ENCODE data around the gene RFX3.

RFX3 gene

DNA sequence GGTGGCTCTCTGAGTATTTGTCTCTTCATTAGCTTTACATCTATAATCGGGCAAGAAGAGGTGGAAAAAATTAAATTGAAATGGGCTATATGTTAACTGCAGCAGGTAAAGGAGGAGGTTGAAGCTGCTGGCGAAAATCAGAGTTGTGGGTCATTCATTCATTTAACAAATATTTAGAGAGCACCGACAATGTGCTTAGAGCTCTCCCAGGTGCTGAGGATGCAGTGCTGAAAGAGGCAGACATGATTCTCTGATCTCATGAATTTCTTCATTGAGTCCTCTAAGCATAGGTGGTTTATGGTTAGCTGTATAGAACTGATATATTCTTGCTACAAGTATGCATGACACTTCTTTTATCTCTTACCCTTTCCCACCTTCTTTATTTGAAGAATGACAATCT, 243.4 kb downstream of the RFX3 start:
- DNase-seq (ENCODE audit: low spot score) = no peak
- TF ChIP-seq, protein P1, sequence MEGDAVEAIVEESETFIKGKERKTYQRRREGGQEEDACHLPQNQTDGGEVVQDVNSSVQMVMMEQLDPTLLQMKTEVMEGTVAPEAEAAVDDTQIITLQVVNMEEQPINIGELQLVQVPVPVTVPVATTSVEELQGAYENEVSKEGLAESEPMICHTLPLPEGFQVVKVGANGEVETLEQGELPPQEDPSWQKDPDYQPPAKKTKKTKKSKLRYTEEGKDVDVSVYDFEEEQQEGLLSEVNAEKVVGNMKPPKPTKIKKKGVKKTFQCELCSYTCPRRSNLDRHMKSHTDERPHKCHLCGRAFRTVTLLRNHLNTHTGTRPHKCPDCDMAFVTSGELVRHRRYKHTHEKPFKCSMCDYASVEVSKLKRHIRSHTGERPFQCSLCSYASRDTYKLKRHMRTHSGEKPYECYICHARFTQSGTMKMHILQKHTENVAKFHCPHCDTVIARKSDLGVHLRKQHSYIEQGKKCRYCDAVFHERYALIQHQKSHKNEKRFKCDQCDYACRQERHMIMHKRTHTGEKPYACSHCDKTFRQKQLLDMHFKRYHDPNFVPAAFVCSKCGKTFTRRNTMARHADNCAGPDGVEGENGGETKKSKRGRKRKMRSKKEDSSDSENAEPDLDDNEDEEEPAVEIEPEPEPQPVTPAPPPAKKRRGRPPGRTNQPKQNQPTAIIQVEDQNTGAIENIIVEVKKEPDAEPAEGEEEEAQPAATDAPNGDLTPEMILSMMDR (IDR thresholded peaks at IDR 0.05; ENCODE audit: extremely low read depth, insufficient read depth, missing control alignments) = no peak
- in situ Hi-C loops (cut with MboI; ENCODE audit: low pct_unique_long_range_greater_than_20kb, low sequenced_read_pairs, unreplicated experiment) = no loop called here

DNA sequence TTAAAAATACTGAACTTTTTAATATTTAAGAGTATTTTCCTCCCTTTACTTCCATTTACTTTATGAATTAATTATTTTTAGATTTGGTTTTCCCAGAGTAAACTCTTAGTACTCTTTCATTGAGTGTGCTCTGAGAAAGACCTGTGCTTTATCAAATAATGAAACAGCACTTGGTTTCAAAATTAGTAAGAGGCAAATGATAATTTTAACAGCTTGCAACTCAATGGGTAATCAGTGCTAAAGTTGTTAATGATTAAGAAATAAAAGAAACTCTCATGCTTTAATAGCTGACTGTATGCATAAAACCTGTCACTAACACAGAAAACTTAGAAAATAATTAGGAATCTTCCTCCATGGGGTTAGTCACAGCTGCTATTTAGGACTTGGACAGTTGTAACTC, 244.4 kb downstream of the RFX3 start:
- in situ Hi-C loops (cut with MboI; ENCODE audit: low pct_unique_long_range_greater_than_20kb, low sequenced_read_pairs, unreplicated experiment) = no loop called here
- TF ChIP-seq, protein P1 (IDR thresholded peaks at IDR 0.05; ENCODE audit: extremely low read depth, insufficient read depth, missing control alignments) = no peak

DNA sequence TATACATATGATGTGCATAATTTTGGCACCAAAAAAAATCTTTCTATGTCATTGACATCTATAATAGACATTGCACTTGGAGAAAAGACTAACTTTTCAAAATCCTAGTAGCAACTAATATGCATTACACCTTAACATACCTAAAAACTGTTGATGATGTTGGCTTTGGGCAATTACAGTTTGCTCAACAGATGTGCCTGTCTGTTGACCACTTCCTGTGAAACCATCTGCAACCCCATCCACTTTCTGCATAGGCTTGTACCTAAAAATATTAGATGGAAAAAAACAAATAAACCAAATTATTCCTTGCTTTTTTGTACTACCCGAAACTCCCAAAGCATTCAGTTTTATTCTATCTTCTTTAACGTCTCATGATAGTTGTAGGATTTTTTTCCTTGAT, 248.6 kb downstream of the RFX3 start:
- DNase-seq (ENCODE audit: low spot score) = no peak
- in situ Hi-C loops (cut with MboI; ENCODE audit: low pct_unique_long_range_greater_than_20kb, low sequenced_read_pairs, unreplicated experiment) = no loop called here
- TF ChIP-seq, protein P1 (IDR thresholded peaks at IDR 0.05; ENCODE audit: extremely low read depth, insufficient read depth, missing control alignments) = no peak

More for the DNA sequence above, 244.4 kb downstream of the RFX3 start:
- peak; percentile 2 for DNase-seq (ENCODE audit: low spot score)

- TF ChIP-seq, protein P1 (IDR thresholded peaks at IDR 0.05; ENCODE audit: extremely low read depth, insufficient read depth, missing control alignments) = no peak
- no peak for DNase-seq (ENCODE audit: low spot score)
- in situ Hi-C loops (cut with MboI; ENCODE audit: low pct_unique_long_range_greater_than_20kb, low sequenced_read_pairs, unreplicated experiment) = no loop called here
These were observed 254.2 kb downstream of the RFX3 start for GRCh38 chr9:3271581-3271980.

- TF ChIP-seq, protein P1 (IDR thresholded peaks at IDR 0.05; ENCODE audit: extremely low read depth, insufficient read depth, missing control alignments) = no peak
- in situ Hi-C loops (cut with MboI; ENCODE audit: low pct_unique_long_range_greater_than_20kb, low sequenced_read_pairs, unreplicated experiment) = no loop called here
These were observed 254.6 kb downstream of the RFX3 start for GRCh38 chr9:3271157-3271556.

DNA sequence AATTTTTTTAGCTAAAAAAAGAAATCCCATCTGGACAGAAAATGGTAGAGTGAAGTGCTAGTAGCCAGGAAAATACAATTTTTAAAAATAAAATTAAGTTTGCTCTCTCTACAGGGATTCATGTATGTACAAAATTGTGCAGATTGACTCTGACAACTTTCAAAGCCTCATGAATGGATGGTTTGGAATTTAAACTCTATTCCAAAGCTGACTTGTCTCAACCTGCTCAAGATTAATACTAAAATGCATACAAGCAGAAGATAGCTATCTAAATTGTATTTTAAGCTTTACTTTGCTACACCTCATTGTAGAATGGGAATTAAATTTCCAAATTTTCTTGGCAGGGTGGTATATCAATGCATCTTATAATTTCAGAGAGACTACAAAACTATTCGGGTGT, 257.6 kb downstream of the RFX3 start:
- in situ Hi-C loops (cut with MboI; ENCODE audit: low pct_unique_long_range_greater_than_20kb, low sequenced_read_pairs, unreplicated experiment) = no loop called here
- TF ChIP-seq, protein P1 (IDR thresholded peaks at IDR 0.05; ENCODE audit: extremely low read depth, insufficient read depth, missing control alignments) = no peak
- no peak for DNase-seq (ENCODE audit: low spot score)

More at GRCh38 chr9:3271157-3271556, 254.6 kb downstream of the RFX3 start:
- no peak for DNase-seq (ENCODE audit: low spot score)

- TF ChIP-seq, protein P1 (IDR thresholded peaks at IDR 0.05; ENCODE audit: extremely low read depth, insufficient read depth, missing control alignments) = no peak
- no peak for DNase-seq (ENCODE audit: low spot score)
These were observed 262.1 kb downstream of the RFX3 start for GRCh38 chr9:3263698-3264097.

More at GRCh38 chr9:3263698-3264097, 262.1 kb downstream of the RFX3 start:
- in situ Hi-C loops (cut with MboI; ENCODE audit: low pct_unique_long_range_greater_than_20kb, low sequenced_read_pairs, unreplicated experiment) = no loop called here

Measured in GM13977 (cell line).